CD4-positive, CD25-positive, alpha-beta regulatory T cell (primary cell): ENCODE results near the gene POLR2H. TPM values are rescaled to one million over a fixed set of nuclear protein-coding genes. Genes with fewer than 3 reads are reported as not detected.
"Not testable (repeated sequence)": the region's sequence is repeated elsewhere in the genome, so short reads cannot be mapped to it uniquely, and the experiment has no call there.

Experiments used
- ATAC-seq, 2 donors: fragments of 150-1000 bp; cut with Tn5 transposase; one replicate each; pipeline ENCODE4 v1.10.0; 2021; ENCODE audit warnings: low read depth in 2 of 2, moderate number of reproducible peaks in 2 of 2, moderate library complexity in 1 of 2
- DNase-seq, 3 donors: peaks; one replicate each; pipeline versions ENCODE4 v3.0.0 to v3.0.0-alpha.2; 2012 to 2022; ENCODE audit warnings: mixed read lengths in 1 of 3
- H3K27ac ChIP-seq: one replicate; pipeline ENCODE4 v1.7.0; 2013; ENCODE audit warnings: mild to moderate bottlenecking, low read length; ENCODE audit not compliant: insufficient read depth, poor library complexity, severe bottlenecking
- H3K27me3 ChIP-seq: one replicate; pipeline ENCODE4 v1.7.0; 2013; ENCODE audit warnings: low read length; ENCODE audit not compliant: control insufficient read depth, insufficient read depth
- H3K36me3 ChIP-seq: one replicate; pipeline ENCODE4 v1.7.0; 2013; ENCODE audit warnings: mild to moderate bottlenecking, low read length, moderate library complexity; ENCODE audit not compliant: control insufficient read depth, insufficient read depth
- H3K4me1 ChIP-seq: 2 replicates; pipeline ENCODE4 v1.7.0; 2013; ENCODE audit warnings: mild to moderate bottlenecking, low read length; ENCODE audit not compliant: insufficient read depth, control insufficient read depth, poor library complexity, severe bottlenecking
- H3K4me3 ChIP-seq: one replicate; pipeline ENCODE4 v1.7.0; 2013; ENCODE audit warnings: low read depth, mild to moderate bottlenecking, low read length, moderate library complexity
- H3K9me3 ChIP-seq, 2 experiments: 1 replicate in 1 of 2; 2 replicates in 1 of 2; pipeline ENCODE4 v1.7.0; 2013; ENCODE audit warnings: low read length in 2 of 2, mild to moderate bottlenecking in 1 of 2, moderate library complexity in 1 of 2; ENCODE audit not compliant: control insufficient read depth in 2 of 2
- H3K27ac Mint-ChIP-seq, 3 donors: one replicate each; pipeline ENCODE4 v1.8.0; 2020 to 2022; ENCODE audit warnings: mild to moderate bottlenecking in 3 of 3, mixed read lengths in 3 of 3, moderate library complexity in 2 of 3
- H3K27me3 Mint-ChIP-seq: one replicate; pipeline ENCODE4 v1.8.0; 2022; ENCODE audit warnings: mild to moderate bottlenecking, mixed read lengths
- H3K36me3 Mint-ChIP-seq: one replicate; pipeline ENCODE4 v1.8.0; 2020; ENCODE audit warnings: mixed read lengths
- H3K4me1 Mint-ChIP-seq, 4 donors: one replicate each; pipeline ENCODE4 v1.8.0; 2020 to 2022; ENCODE audit warnings: mixed read lengths in 4 of 4, mild to moderate bottlenecking in 1 of 4
- H3K4me3 Mint-ChIP-seq, 4 donors: one replicate each; pipeline ENCODE4 v1.8.0; 2020 to 2022; ENCODE audit warnings: mild to moderate bottlenecking in 4 of 4, mixed read lengths in 4 of 4, moderate library complexity in 3 of 4
- H3K9me3 Mint-ChIP-seq, 7 donors: one replicate each; pipeline ENCODE4 v1.8.0; 2020 to 2022; ENCODE audit warnings: mixed read lengths in 7 of 7, mild to moderate bottlenecking in 3 of 7, moderate library complexity in 2 of 7
- polyA plus RNA-seq, 4 donors: library from polyadenylated mRNA; unstranded; fragments of 300-500 nt; fragmentation: Illumina TruSeq; gene quantifications; one replicate each; pipeline ENCODE4 v1.2.3, GENCODE V29; 2021
- total RNA-seq: library from RNA; stranded (reverse); gene quantifications from one replicate; pipeline ENCODE4 v1.2.3, GENCODE V29; 2022

POLR2H gene
- total and polyA plus RNA-seq, 5 donors from 2014 or later = 39.4 to 64.9 (median 59.3) TPM

DNA sequence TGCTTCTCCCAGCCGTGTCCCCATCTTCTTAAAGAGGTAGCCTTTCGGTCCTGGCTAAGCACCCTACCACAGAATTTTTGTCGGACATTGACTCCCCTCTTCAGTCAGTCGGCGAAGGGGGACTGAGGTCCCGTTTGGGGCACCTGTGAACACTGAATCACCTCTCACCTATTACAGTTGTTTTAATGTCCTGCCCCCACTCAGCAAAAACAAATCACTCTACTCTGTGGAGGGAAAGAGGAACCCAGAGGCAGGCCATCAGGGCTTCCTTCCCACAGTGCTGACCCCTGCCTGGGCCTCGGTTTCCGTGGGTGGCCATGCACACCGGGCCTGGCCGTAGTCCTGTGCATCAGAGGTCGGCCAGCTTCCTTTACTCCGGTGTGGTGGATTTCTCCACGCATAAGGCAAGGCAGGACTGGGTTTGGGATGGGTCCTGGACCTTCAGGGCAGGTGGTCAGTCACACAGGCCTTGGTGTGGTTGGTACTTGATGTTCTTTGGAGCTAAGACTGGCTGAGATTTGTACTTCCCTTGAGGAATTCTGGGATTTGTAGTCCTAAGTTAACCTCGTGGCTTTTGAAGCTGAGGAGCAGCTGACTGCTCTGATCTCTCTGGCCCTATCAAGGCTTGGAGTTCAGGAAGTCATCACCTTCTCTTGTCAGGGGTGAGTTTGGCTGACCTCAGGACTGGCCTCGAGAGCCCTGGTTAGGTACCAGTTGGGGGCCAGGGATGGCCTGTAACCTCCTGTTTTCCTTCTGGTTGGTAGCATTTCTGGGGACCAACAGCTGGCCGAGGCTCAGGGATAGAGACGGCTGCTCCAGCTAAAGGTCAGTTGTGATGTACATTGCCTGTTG, 24.7 kb upstream of the POLR2H start:
- peak overlapping the region; percentile 70 for H3K4me3 ChIP-seq
- H3K9me3 Mint-ChIP-seq = no peaks in the 10 kb centered on the region
- peak overlapping the region; percentile 94 for H3K27ac ChIP-seq
- peak overlapping the region; percentile 93 to 97 (median 94) for H3K27ac Mint-ChIP-seq
- peaks cover 26% of the 10 kb centered on the region for H3K36me3 ChIP-seq
- no peaks in the 10 kb centered on the region for H3K9me3 ChIP-seq
- H3K4me1 ChIP-seq = peaks cover 29% of the 10 kb centered on the region
- H3K4me1 Mint-ChIP-seq = peaks cover 0 to 52% (median 38%) of the 10 kb centered on the region in 4 donors
- peak overlapping the region; percentile 91 to 97 (median 93) for H3K4me3 Mint-ChIP-seq
- ATAC-seq (no peak), DNase-seq (peak in 1 of 3 donors; percentile 25)
- H3K27me3 ChIP-seq = no peaks in the 10 kb centered on the region
- peaks cover 33% of the 10 kb centered on the region for H3K36me3 Mint-ChIP-seq
- no peaks in the 10 kb centered on the region for H3K27me3 Mint-ChIP-seq

DNA sequence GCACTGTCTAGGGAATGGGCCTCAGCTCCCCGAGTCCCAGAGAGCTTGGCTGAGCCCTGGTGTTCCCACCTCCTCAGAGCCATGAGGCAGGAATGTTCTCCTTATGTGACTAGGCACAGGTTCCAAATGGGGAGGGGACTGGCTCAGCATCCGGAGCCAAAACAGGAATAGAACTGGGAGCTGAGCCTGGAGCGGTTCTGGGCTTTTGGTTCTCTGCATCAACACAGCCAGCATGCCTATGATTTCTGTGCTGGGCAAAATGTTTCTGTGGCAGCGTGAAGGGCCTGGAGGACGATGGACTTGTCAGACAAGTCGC, 24.2 kb upstream of the POLR2H start, which contains the start of gene FAM131A:
FAM131A (plus strand) TSS at position 202 of the 316 bp plus-strand sequence; CDS start at position 233, 31 bp downstream.
- no peak for DNase-seq
- Mint-ChIP-seq H3K9me3 (no peaks in the 10 kb centered on the region), H3K4me3 (peak within 1 kb of the TSS; percentile 91 to 97 (median 93)), H3K27me3 (no peaks in the 10 kb centered on the region), H3K27ac (peak within 1 kb of the TSS; percentile 93 to 97 (median 94)), H3K4me1 (peaks cover 0 to 52% (median 38%) of the 10 kb centered on the region in 4 donors), H3K36me3 (peaks cover 30% of the 10 kb centered on the region)
- Histone ChIP-seq H3K4me1 (peaks cover 29% of the 10 kb centered on the region), H3K27ac (peak within 1 kb of the TSS; percentile 94), H3K27me3 (no peaks in the 10 kb centered on the region), H3K4me3 (peak within 1 kb of the TSS; percentile 70), H3K36me3 (peaks cover 20% of the 10 kb centered on the region), H3K9me3 (no peaks in the 10 kb centered on the region)
- no peak for ATAC-seq

DNA sequence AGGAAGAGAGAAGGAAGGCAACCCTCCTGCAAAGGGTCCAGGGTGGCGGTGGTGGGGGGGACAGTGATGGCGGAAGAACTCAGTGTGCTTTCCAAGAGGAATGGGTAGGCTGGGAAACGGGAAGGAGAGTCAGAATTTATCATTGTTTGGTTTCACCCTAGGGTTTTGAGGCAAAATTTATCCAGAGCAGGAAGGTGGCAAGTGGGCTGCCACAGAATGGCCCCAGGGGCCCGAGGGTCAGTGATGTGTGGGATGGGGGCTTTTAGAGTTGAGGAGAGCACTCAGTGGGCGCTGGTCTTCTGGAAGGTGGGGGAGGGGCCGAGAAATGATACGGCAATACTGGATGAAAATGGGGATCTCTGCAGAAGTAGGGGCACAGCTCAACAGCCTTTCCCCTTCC, 23.5 kb upstream of the POLR2H start:
- DNase-seq (no peak), ATAC-seq (no peak)
- Histone ChIP-seq H3K9me3 (no peaks in the 10 kb centered on the region), H3K4me1 (peaks cover 29% of the 10 kb centered on the region), H3K27ac (no peak overlapping the region), H3K4me3 (no peak overlapping the region), H3K36me3 (peaks cover 14% of the 10 kb centered on the region), H3K27me3 (no peaks in the 10 kb centered on the region)
- Mint-ChIP-seq H3K4me1 (peaks cover 0 to 46% (median 35%) of the 10 kb centered on the region in 4 donors), H3K4me3 (peak overlapping the region in 3 of 4 donors; percentile 6 to 93 (median 93)), H3K9me3 (no peaks in the 10 kb centered on the region), H3K27ac (peak overlapping the region in 2 of 3 donors; percentile 94 to 97), H3K27me3 (no peaks in the 10 kb centered on the region), H3K36me3 (peaks cover 28% of the 10 kb centered on the region)

DNA sequence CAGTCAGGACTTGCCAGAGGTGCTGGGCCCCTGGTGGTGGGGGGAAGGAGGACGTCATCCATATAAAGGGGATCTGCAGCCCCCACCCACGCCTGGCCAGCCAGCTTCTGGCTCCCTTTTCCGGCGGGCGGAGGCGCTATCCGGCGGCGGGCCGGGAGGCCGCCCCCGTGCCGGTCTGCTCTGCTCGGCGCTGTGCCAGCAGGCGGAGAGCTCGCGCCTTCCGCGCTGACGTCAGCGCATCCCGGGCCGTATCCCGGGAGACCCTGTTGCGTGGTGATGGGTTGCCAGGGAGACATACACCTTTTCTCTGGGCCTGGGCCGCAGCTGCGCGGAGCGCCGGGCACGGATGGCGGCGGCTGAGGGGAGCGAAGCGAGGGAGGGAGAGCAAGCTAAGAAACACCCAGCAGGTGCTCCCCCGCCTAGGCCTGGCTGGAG, 23.0 kb upstream of the POLR2H start:
- Histone ChIP-seq H3K9me3 (no peaks in the 10 kb centered on the region), H3K27ac (no peak overlapping the region), H3K4me3 (no peak overlapping the region), H3K36me3 (peaks cover 8% of the 10 kb centered on the region), H3K4me1 (peaks cover 29% of the 10 kb centered on the region), H3K27me3 (no peaks in the 10 kb centered on the region)
- ATAC-seq (no peak), DNase-seq (no peak)
- H3K4me1 Mint-ChIP-seq = peaks cover 0 to 40% (median 33%) of the 10 kb centered on the region in 4 donors
- no peaks in the 10 kb centered on the region for H3K9me3 Mint-ChIP-seq
- H3K27ac Mint-ChIP-seq = peak overlapping the region in 1 of 3 donors; percentile 94
- H3K4me3 Mint-ChIP-seq = no peak overlapping the region
- H3K27me3 Mint-ChIP-seq = no peaks in the 10 kb centered on the region
- H3K36me3 Mint-ChIP-seq = peaks cover 27% of the 10 kb centered on the region

DNA sequence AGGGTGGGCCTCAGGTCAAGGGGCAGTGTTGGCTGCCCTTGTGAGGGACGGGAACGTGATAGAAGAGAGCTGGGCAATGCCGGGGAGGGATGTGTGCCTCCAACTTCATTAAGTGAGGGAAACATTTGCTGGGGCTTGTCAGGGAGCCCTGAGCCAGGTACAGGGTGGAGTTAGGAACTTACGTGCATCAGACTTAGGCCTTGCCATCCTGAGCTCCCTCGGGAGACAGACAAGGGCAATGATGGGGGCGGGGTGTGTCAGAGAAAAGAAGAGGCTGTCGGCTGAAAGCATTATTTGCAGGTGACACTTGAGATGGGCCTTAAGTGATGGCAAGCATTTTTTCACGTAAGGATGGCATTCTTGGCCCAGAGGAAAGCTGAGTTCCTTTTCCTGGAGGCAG, 22.5 kb upstream of the POLR2H start:
- no peaks in the 10 kb centered on the region for H3K27me3 ChIP-seq
- peaks cover 0 to 37% (median 29%) of the 10 kb centered on the region in 4 donors for H3K4me1 Mint-ChIP-seq
- ATAC-seq (no peak), DNase-seq (no peak)
- H3K36me3 Mint-ChIP-seq = peaks cover 22% of the 10 kb centered on the region
- H3K27me3 Mint-ChIP-seq = no peaks in the 10 kb centered on the region
- peak overlapping the region in 1 of 3 donors; percentile 34 for H3K27ac Mint-ChIP-seq
- H3K4me1 ChIP-seq = peaks cover 29% of the 10 kb centered on the region
- H3K4me3 ChIP-seq = no peak overlapping the region
- H3K9me3 Mint-ChIP-seq = no peaks in the 10 kb centered on the region
- no peak overlapping the region for H3K27ac ChIP-seq
- H3K4me3 Mint-ChIP-seq = peak overlapping the region in 2 of 4 donors; percentile 60 to 65
- no peaks in the 10 kb centered on the region for H3K9me3 ChIP-seq
- H3K36me3 ChIP-seq = peaks cover 4% of the 10 kb centered on the region

DNA sequence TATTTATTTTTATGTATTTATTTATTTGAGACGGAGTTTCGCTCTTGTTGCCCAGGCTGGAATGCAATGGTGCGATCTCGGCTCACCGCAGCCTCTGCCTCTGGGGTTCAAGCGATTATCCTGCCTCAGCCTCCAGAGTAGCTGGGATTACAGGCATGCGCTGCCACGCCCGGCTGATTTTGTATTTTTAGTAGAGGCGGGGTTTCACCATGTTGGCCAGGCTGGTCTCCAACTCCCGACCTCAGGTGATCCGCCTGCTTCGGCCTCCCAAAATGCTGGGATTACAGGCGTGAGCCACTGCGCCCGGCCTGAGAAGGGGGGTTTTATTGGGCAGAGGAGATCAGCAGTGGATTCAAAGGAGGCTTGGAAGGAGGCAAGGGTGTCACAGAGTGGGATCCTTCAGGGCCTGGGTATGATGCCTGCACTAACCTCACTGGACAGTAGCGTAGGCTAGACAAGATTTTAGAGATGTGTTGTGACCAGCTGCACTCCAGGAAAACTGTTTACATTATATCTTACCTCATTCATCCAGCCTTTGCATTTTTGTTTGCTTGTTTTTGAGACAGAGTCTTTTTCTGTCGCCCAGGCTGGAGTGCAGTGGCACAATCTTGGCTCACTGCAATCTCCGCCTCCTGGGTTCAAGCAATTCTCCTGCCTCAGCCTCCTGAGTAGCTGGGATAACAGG, 21.9 kb upstream of the POLR2H start:
- Mint-ChIP-seq H3K27ac (peak overlapping the region in 1 of 3 donors; percentile 34), H3K36me3 (peaks cover 21% of the 10 kb centered on the region)

DNA sequence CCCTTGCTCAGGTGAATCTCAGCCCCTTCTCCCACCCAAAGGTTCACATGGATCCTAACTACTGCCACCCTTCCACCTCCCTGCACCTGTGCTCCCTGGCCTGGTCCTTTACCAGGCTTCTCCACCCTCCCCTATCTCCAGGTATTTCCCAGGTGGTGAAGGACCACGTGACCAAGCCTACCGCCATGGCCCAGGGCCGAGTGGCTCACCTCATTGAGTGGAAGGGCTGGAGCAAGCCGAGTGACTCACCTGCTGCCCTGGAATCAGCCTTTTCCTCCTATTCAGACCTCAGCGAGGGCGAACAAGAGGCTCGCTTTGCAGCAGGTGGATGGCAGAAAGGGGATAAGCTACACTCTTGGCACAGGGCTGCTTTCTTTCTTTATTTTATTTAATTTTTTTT, 19.6 kb upstream of the POLR2H start:
- Mint-ChIP-seq H3K4me3 (peak overlapping the region in 1 of 4 donors; percentile 67), H3K9me3 (no peaks in the 10 kb centered on the region), H3K27me3 (no peaks in the 10 kb centered on the region), H3K27ac (peak overlapping the region in 1 of 3 donors; percentile 50), H3K4me1 (peaks cover 0 to 23% (median 15%) of the 10 kb centered on the region in 4 donors), H3K36me3 (peaks cover 24% of the 10 kb centered on the region)
- no peaks in the 10 kb centered on the region for H3K36me3 ChIP-seq
- H3K27me3 ChIP-seq = no peaks in the 10 kb centered on the region
- H3K9me3 ChIP-seq = no peaks in the 10 kb centered on the region
- DNase-seq = no peak
- ATAC-seq = no peak
- H3K4me1 ChIP-seq = peaks cover 13% of the 10 kb centered on the region
- no peak overlapping the region for H3K4me3 ChIP-seq
- no peak overlapping the region for H3K27ac ChIP-seq

More for the DNA sequence above, 21.9 kb upstream of the POLR2H start:
- H3K27me3 Mint-ChIP-seq, H3K27me3 ChIP-seq, ATAC-seq, H3K9me3 ChIP-seq, DNase-seq, H3K27ac ChIP-seq, H3K36me3 ChIP-seq, H3K4me3 Mint-ChIP-seq, H3K9me3 Mint-ChIP-seq, H3K4me3 ChIP-seq: not testable (repeated sequence)
- H3K4me1 ChIP-seq = peaks cover 29% of the 10 kb centered on the region
- H3K4me1 Mint-ChIP-seq = peaks cover 0 to 34% (median 27%) of the 10 kb centered on the region in 4 donors
